Stimulated activated naive CD4-positive, alpha-beta T cell (primary cell): ENCODE data around the gene XCL1.

ENCODE experiments used
- DNase-seq, 6 experiments: peaks; one replicate each; lab custom pipeline; 2025; lab: John Stamatoyannopoulos, UW

The XCL1 gene

GRCh38 chr1:168606096-168606495 is 29.7 kb downstream of the XCL1 start:
- no peak for DNase-seq

- no peak for DNase-seq
These were observed 31.5 kb downstream of the XCL1 start for GRCh38 chr1:168607872-168608428.

GRCh38 chr1:168608796-168609715 is 32.7 kb downstream of the XCL1 start:
- DNase-seq: no peak

GRCh38 chr1:168609741-168610510 is 33.5 kb downstream of the XCL1 start:
- no peak for DNase-seq

- DNase-seq: no peak
These were observed 36.6 kb downstream of the XCL1 start for GRCh38 chr1:168613038-168613451.

GRCh38 chr1:168613691-168614231 is 37.4 kb downstream of the XCL1 start:
- no peak for DNase-seq

- DNase-seq: no peak
These were observed 37.8 kb downstream of the XCL1 start for GRCh38 chr1:168614235-168614634.

- no peak for DNase-seq
These were observed 39.6 kb downstream of the XCL1 start for GRCh38 chr1:168615965-168616364.

GRCh38 chr1:168617974-168618750 is 41.8 kb downstream of the XCL1 start:
- DNase-seq: no peak

- no peak for DNase-seq
These were observed 42.5 kb downstream of the XCL1 start for GRCh38 chr1:168618886-168619285.

- no peak for DNase-seq
These were observed 45.0 kb downstream of the XCL1 start for GRCh38 chr1:168621356-168621755.

- no peak for DNase-seq
These were observed 46.8 kb downstream of the XCL1 start for GRCh38 chr1:168623003-168623828.

GRCh38 chr1:168623831-168624230 is 47.4 kb downstream of the XCL1 start:
- no peak for DNase-seq

- DNase-seq: no peak
These were observed 49.9 kb downstream of the XCL1 start for GRCh38 chr1:168626326-168626725.

GRCh38 chr1:168627370-168627769 is 51.0 kb downstream of the XCL1 start:
- DNase-seq: no peak

GRCh38 chr1:168628807-168629206 is 52.4 kb downstream of the XCL1 start:
- DNase-seq: no peak

GRCh38 chr1:168629466-168629865 is 53.1 kb downstream of the XCL1 start:
- no peak for DNase-seq
